GM12801 (cell line): ENCODE measurements around the gene TAS2R60.

Source experiments
- CTCF ChIP-seq: IDR thresholded peaks from one replicate; pipeline ENCODE4 v1.5.1; 2011; ENCODE audit warnings: control low read depth; ENCODE audit not compliant: insufficient read length; ENCODE audit errors: extremely low read depth

The TAS2R60 gene

GRCh38 chr7:143490717-143491306 is 47.6 kb downstream of the TAS2R60 start:
- no peak for TF ChIP-seq CTCF

GRCh38 chr7:143492043-143492471 is 48.8 kb downstream of the TAS2R60 start:
- no peak for TF ChIP-seq CTCF

- TF ChIP-seq CTCF: no peak
These were observed 49.8 kb downstream of the TAS2R60 start for GRCh38 chr7:143492799-143493739.

- no peak for TF ChIP-seq CTCF
These were observed 50.5 kb downstream of the TAS2R60 start for GRCh38 chr7:143493751-143494150.
